WTC11 (cell line): Measurements from ENCODE around the gene ELMO3. TPM values are rescaled to one million over a fixed set of nuclear protein-coding genes. Genes with fewer than 3 reads are reported as not detected.

Experiments
- ATAC-seq: fragments of 200-7000 bp; cut with Tn5 transposase; 2 replicates; pipeline ENCODE4 v1.10.0; 2021; ENCODE audit warnings: mild to moderate bottlenecking, moderate library complexity
- CTCF ChIA-PET: fragments of 300-600 bp; sonication (Branson Sonifier 250); formaldehyde crosslinking; loops from one replicate; lab custom pipeline; 2021; ENCODE audit warnings: antibody characterized with exemption; lab: Charles Lee
- POLR2A ChIA-PET: fragments of 350-600 bp; sonication (Branson Sonifier 250); formaldehyde crosslinking; loops from one replicate; lab custom pipeline; 2021; ENCODE audit warnings: antibody characterized with exemption; lab: Charles Lee
- DNase-seq: peaks from one replicate; pipeline ENCODE4 v3.0.0; 2021; ENCODE audit warnings: low spot score
- H3K27ac Mint-ChIP-seq: 2 replicates; pipeline ENCODE4 v1.8.0; 2021; ENCODE audit warnings: mixed read lengths
- H3K27me3 Mint-ChIP-seq: 2 replicates; pipeline ENCODE4 v1.8.0; 2021; ENCODE audit warnings: low read depth, mild to moderate bottlenecking, moderate library complexity, mixed read lengths
- H3K36me3 Mint-ChIP-seq: 2 replicates; pipeline ENCODE4 v1.8.0; 2021; ENCODE audit warnings: mixed read lengths
- H3K4me1 Mint-ChIP-seq: 2 replicates; pipeline ENCODE4 v1.8.0; 2022; ENCODE audit warnings: mixed read lengths
- H3K4me3 Mint-ChIP-seq: 2 replicates; pipeline ENCODE4 v1.8.0; 2021; ENCODE audit warnings: mild to moderate bottlenecking, moderate library complexity, mixed read lengths
- H3K9me3 Mint-ChIP-seq: 2 replicates; pipeline ENCODE4 v1.8.0; 2021; ENCODE audit warnings: mixed read lengths
- CBFB ChIP-seq: sonication (generic); formaldehyde crosslinking; IDR thresholded peaks from 2 replicates; pipeline ENCODE4 v1.8.1; 2022; ENCODE audit warnings: mild to moderate bottlenecking, low read depth, missing genetic modification reagents
- CREM ChIP-seq: sonication (generic); formaldehyde crosslinking; IDR thresholded peaks from 2 replicates; pipeline ENCODE4 v1.8.1; 2022; ENCODE audit warnings: mild to moderate bottlenecking, missing genetic modification reagents, moderate library complexity
- EMX1 ChIP-seq: fragments of 250-450 bp; sonication (Bioruptor Pico); IDR thresholded peaks from 2 replicates; pipeline ENCODE4 v1.8.0; 2021; ENCODE audit warnings: mild to moderate bottlenecking
- ETV6 ChIP-seq: sonication (generic); formaldehyde crosslinking; IDR thresholded peaks from 2 replicates; pipeline ENCODE4 v1.8.1; 2022; ENCODE audit warnings: mild to moderate bottlenecking, missing genetic modification reagents
- FOXJ3 ChIP-seq: sonication (generic); formaldehyde crosslinking; IDR thresholded peaks from 2 replicates; pipeline ENCODE4 v1.9.0; 2021; ENCODE audit warnings: missing genetic modification reagents, mild to moderate bottlenecking, borderline replicate concordance
- FOXK1 ChIP-seq: sonication (generic); formaldehyde crosslinking; IDR thresholded peaks from 2 replicates; pipeline ENCODE4 v1.8.0; 2022; ENCODE audit warnings: mild to moderate bottlenecking, moderate library complexity, missing genetic modification reagents
- FOXP1 ChIP-seq: sonication (generic); formaldehyde crosslinking; IDR thresholded peaks from 2 replicates; pipeline ENCODE4 v1.8.0; 2022; ENCODE audit warnings: missing genetic modification reagents, mild to moderate bottlenecking, moderate library complexity, borderline replicate concordance
- IRF2 ChIP-seq: sonication (generic); formaldehyde crosslinking; IDR thresholded peaks from 2 replicates; pipeline ENCODE4 v1.8.0; 2022; ENCODE audit warnings: low read depth, missing genetic modification reagents, borderline replicate concordance
- MYBL2 ChIP-seq: sonication (generic); formaldehyde crosslinking; IDR thresholded peaks from 2 replicates; pipeline ENCODE4 v1.8.1; 2023; ENCODE audit warnings: mild to moderate bottlenecking, moderate library complexity, missing genetic modification reagents
- NFATC4 ChIP-seq: fragments of 250-450 bp; sonication (Bioruptor Pico); IDR thresholded peaks from 2 replicates; pipeline ENCODE4 v1.9.0; 2021; ENCODE audit warnings: mild to moderate bottlenecking
- NR1H2 ChIP-seq: sonication (generic); formaldehyde crosslinking; IDR thresholded peaks from 2 replicates; pipeline ENCODE4 v1.9.0; 2021; ENCODE audit warnings: mild to moderate bottlenecking, moderate library complexity, missing genetic modification reagents
- OVOL2 ChIP-seq: fragments of 250-450 bp; sonication (Bioruptor Pico); IDR thresholded peaks from 2 replicates; pipeline ENCODE4 v1.9.0; 2021; ENCODE audit warnings: mild to moderate bottlenecking, borderline replicate concordance
- RELA ChIP-seq: sonication (generic); formaldehyde crosslinking; IDR thresholded peaks from 2 replicates; pipeline ENCODE4 v1.8.1; 2022; ENCODE audit warnings: missing genetic modification reagents, mild to moderate bottlenecking, borderline replicate concordance
- RORB ChIP-seq: fragments of 250-450 bp; sonication (Bioruptor Pico); IDR thresholded peaks from 2 replicates; pipeline ENCODE4 v1.9.0; 2021; ENCODE audit warnings: mild to moderate bottlenecking
- TP53 ChIP-seq: sonication (generic); formaldehyde crosslinking; IDR thresholded peaks from 2 replicates; pipeline ENCODE4 v1.8.1; 2023; ENCODE audit warnings: mild to moderate bottlenecking, missing genetic modification reagents
- ZNF219 ChIP-seq: sonication (generic); formaldehyde crosslinking; IDR thresholded peaks from 2 replicates; pipeline ENCODE4 v1.8.0; 2023; ENCODE audit warnings: missing genetic modification reagents, mild to moderate bottlenecking, borderline replicate concordance
- ZNF232 ChIP-seq: sonication (generic); formaldehyde crosslinking; IDR thresholded peaks from 2 replicates; pipeline ENCODE4 v1.8.0; 2022; ENCODE audit warnings: mild to moderate bottlenecking, missing genetic modification reagents
- ZNF317 ChIP-seq: sonication (generic); formaldehyde crosslinking; IDR thresholded peaks from 2 replicates; pipeline ENCODE4 v1.8.1; 2023; ENCODE audit warnings: low read depth, mild to moderate bottlenecking, moderate library complexity, missing genetic modification reagents, borderline replicate concordance
- total RNA-seq: library from RNA; stranded (reverse); gene quantifications from 3 replicates; pipeline ENCODE4 v1.2.3, GENCODE V29; 2021
- TF ChIP-seq, protein P1 (sequence below): fragments of 250-450 bp; sonication (Bioruptor Pico); IDR thresholded peaks from 2 replicates; pipeline ENCODE4 v1.8.0; 2021; ENCODE audit warnings: mild to moderate bottlenecking
- TF ChIP-seq, protein P2 (sequence below): sonication (generic); formaldehyde crosslinking; IDR thresholded peaks from 2 replicates; pipeline ENCODE4 v1.8.0; 2023; ENCODE audit warnings: mild to moderate bottlenecking, missing genetic modification reagents
- TF ChIP-seq, protein P3 (sequence below): sonication (generic); formaldehyde crosslinking; IDR thresholded peaks from 2 replicates; pipeline ENCODE4 v1.8.0; 2022; ENCODE audit warnings: missing genetic modification reagents
- TF ChIP-seq, protein P4 (sequence below): sonication (generic); formaldehyde crosslinking; IDR thresholded peaks from 2 replicates; pipeline ENCODE4 v1.8.1; 2022; ENCODE audit warnings: low read depth, missing genetic modification reagents, borderline replicate concordance
- TF ChIP-seq, protein P5 (sequence below): fragments of 250-450 bp; sonication (Bioruptor Pico); IDR thresholded peaks from 2 replicates; pipeline ENCODE4 v1.9.0; 2021; ENCODE audit warnings: moderate library complexity, mild to moderate bottlenecking, inconsistent platforms, borderline replicate concordance

ELMO3 gene
- total RNA-seq, 1 experiment from 2014 or later: 13.6 TPM

DNA sequence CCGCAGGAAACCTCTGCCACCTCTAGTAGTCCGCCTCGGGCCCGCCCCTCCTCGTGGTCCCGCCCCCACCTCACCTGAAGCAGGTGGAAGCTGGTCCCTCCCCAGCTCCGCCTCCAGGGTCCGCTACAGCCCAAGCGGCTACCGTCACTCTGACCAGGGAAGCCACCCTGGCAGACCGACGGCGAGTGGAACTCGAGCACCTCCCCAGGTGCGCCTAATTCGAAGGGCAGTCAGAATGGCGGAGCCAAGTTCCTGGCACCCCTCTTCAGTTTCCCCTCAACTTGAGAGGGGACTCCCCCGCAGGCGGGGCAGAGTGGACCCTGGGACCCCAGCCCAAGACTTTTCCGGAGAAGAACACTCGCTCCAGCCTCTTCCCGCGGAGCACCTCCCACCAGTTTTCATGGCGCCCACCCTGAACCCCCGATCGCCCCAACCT lies 47.8 kb downstream of the ELMO3 start:
- CTCF ChIA-PET: interaction anchor here (0.5 to 5.0 kb wide), 51 partner anchors 8 to 337 kb away, joined by 3 to 57 read pairs (median 5); partner anchors contain the start of genes ATP6V0D1, B3GNT9, CES3 and ELMO3
- H3K27me3 Mint-ChIP-seq: peaks cover 38% of the 10 kb centered on the region
- TF ChIP-seq, protein P1, sequence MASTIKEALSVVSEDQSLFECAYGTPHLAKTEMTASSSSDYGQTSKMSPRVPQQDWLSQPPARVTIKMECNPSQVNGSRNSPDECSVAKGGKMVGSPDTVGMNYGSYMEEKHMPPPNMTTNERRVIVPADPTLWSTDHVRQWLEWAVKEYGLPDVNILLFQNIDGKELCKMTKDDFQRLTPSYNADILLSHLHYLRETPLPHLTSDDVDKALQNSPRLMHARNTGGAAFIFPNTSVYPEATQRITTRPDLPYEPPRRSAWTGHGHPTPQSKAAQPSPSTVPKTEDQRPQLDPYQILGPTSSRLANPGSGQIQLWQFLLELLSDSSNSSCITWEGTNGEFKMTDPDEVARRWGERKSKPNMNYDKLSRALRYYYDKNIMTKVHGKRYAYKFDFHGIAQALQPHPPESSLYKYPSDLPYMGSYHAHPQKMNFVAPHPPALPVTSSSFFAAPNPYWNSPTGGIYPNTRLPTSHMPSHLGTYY: no peak
- TF ChIP-seq FOXK1 (peak; percentile 55; the same call in 1 of the 2 replicates), RORB (CRISPR knock-in tag) (no peak), TP53 (CRISPR knock-in tag) (peak; percentile 10; the same call in 1 of the 2 replicates), MYBL2 (CRISPR knock-in tag) (no peak), ZNF232 (CRISPR knock-in tag) (peak; percentile 45; the same call in 1 of the 2 replicates), ETV6 (CRISPR knock-in tag) (peak; percentile 14; the same call in 1 of the 2 replicates), CREM (no peak)
- TF ChIP-seq, protein P2, sequence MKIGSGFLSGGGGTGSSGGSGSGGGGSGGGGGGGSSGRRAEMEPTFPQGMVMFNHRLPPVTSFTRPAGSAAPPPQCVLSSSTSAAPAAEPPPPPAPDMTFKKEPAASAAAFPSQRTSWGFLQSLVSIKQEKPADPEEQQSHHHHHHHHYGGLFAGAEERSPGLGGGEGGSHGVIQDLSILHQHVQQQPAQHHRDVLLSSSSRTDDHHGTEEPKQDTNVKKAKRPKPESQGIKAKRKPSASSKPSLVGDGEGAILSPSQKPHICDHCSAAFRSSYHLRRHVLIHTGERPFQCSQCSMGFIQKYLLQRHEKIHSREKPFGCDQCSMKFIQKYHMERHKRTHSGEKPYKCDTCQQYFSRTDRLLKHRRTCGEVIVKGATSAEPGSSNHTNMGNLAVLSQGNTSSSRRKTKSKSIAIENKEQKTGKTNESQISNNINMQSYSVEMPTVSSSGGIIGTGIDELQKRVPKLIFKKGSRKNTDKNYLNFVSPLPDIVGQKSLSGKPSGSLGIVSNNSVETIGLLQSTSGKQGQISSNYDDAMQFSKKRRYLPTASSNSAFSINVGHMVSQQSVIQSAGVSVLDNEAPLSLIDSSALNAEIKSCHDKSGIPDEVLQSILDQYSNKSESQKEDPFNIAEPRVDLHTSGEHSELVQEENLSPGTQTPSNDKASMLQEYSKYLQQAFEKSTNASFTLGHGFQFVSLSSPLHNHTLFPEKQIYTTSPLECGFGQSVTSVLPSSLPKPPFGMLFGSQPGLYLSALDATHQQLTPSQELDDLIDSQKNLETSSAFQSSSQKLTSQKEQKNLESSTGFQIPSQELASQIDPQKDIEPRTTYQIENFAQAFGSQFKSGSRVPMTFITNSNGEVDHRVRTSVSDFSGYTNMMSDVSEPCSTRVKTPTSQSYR (CRISPR knock-in tag): 0 out of 2 replicates have a peak, but pooled peaks have one; percentile 29
- TF ChIP-seq, protein P3, sequence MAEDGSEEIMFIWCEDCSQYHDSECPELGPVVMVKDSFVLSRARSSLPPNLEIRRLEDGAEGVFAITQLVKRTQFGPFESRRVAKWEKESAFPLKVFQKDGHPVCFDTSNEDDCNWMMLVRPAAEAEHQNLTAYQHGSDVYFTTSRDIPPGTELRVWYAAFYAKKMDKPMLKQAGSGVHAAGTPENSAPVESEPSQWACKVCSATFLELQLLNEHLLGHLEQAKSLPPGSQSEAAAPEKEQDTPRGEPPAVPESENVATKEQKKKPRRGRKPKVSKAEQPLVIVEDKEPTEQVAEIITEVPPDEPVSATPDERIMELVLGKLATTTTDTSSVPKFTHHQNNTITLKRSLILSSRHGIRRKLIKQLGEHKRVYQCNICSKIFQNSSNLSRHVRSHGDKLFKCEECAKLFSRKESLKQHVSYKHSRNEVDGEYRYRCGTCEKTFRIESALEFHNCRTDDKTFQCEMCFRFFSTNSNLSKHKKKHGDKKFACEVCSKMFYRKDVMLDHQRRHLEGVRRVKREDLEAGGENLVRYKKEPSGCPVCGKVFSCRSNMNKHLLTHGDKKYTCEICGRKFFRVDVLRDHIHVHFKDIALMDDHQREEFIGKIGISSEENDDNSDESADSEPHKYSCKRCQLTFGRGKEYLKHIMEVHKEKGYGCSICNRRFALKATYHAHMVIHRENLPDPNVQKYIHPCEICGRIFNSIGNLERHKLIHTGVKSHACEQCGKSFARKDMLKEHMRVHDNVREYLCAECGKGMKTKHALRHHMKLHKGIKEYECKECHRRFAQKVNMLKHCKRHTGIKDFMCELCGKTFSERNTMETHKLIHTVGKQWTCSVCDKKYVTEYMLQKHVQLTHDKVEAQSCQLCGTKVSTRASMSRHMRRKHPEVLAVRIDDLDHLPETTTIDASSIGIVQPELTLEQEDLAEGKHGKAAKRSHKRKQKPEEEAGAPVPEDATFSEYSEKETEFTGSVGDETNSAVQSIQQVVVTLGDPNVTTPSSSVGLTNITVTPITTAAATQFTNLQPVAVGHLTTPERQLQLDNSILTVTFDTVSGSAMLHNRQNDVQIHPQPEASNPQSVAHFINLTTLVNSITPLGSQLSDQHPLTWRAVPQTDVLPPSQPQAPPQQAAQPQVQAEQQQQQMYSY (CRISPR knock-in tag): 0 out of 2 replicates have a peak, but pooled peaks have one; percentile 3
- peak; percentile 97 for DNase-seq
- peaks cover 35% of the 10 kb centered on the region for H3K4me1 Mint-ChIP-seq
- peak overlapping the region; percentile 85 for H3K27ac Mint-ChIP-seq
- peak; percentile 78 for ATAC-seq
- no peaks in the 10 kb centered on the region for H3K36me3 Mint-ChIP-seq
- H3K4me3 Mint-ChIP-seq: peak overlapping the region; percentile 89
- no peaks in the 10 kb centered on the region for H3K9me3 Mint-ChIP-seq
- POLR2A ChIA-PET: interaction anchor here (0.6 to 3.2 kb wide), 10 partner anchors 9 to 286 kb away, joined by 3 to 26 read pairs (median 4); partner anchors contain the start of genes CES3 and TMEM208

DNA sequence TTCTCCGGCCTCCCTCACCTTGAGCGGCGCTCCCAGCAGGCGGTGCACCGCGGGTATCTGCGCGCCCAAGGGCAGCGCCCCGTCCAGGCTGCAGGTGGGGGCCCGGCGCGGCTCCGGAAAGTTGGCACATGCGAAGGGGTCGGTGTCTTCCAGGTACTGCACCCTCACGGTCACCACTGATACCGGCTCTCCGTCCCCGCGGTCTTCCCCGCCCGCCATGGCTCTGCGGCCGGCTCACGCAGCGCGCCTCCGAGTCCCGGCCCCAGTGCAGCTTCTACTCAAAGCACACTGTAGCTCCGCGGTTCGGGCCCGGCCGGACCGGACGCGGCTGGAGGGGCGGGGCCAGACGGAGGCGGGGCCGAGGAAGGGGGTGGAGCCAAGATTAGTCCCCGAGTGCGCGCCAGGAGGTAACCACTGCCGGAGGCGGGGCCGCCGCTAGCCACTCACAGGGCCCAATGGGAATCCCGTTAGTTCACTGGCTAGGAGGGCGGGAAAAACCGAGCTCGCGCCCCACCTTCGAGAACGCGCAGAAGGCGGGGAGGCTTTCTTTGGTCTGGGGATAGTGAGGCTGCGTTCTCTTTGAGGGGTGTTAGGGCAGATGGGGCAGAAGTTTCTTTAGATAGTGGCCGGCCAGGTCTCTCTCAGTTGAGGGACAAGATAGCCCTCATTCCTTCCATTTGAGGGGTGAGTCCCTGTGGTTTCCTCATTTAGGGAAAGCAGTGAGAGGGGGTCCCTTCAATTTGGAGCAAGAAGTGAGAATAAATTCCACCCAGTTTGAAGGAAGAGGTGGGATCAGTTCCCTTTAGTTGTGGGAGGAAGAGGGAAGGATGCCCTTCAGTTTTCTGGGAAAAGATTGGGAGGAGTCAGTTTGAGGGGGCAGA lies 48.5 kb downstream of the ELMO3 start, which contains the start of gene FHOD1:
TSS of gene FHOD1 (minus strand) at position 290 of the 881 bp plus-strand sequence. CDS start at position 219, 71 bp downstream.
- ATAC-seq (peak; percentile 61), DNase-seq (peak; percentile 99)
- H3K4me3 Mint-ChIP-seq: peak within 1 kb of the TSS; percentile 89
- ChIA-PET CTCF (interaction anchor here (0.6 to 5.0 kb wide), 46 partner anchors 9 to 337 kb away, joined by 3 to 57 read pairs (median 7); partner anchors contain the start of genes ATP6V0D1, B3GNT9, CES3 and ELMO3), POLR2A (interaction anchor here (0.6 to 3.2 kb wide), 17 partner anchors 10 to 286 kb away, joined by 3 to 26 read pairs (median 3); partner anchors contain the start of genes CES3, PLEKHG4 and TMEM208)
- peak within 1 kb of the TSS; percentile 85 for H3K27ac Mint-ChIP-seq
- no peaks in the 10 kb centered on the region for H3K9me3 Mint-ChIP-seq
- no peaks in the 10 kb centered on the region for H3K36me3 Mint-ChIP-seq
- peaks cover 40% of the 10 kb centered on the region for H3K27me3 Mint-ChIP-seq
- H3K4me1 Mint-ChIP-seq: peaks cover 33% of the 10 kb centered on the region
- TF ChIP-seq TP53 (CRISPR knock-in tag) (no peak), MYBL2 (CRISPR knock-in tag) (peak; percentile 48; the same call in 1 of the 2 replicates), FOXP1 (CRISPR knock-in tag) (no peak), NR1H2 (CRISPR knock-in tag) (no peak), EMX1 (CRISPR knock-in tag) (no peak), ZNF317 (CRISPR knock-in tag) (no peak), IRF2 (CRISPR knock-in tag) (no peak), CBFB (no peak), RELA (CRISPR knock-in tag) (no peak), NFATC4 (CRISPR knock-in tag) (no peak), OVOL2 (CRISPR knock-in tag) (no peak), FOXJ3 (no peak), ZNF219 (CRISPR knock-in tag) (no peak)
- TF ChIP-seq, protein P4, sequence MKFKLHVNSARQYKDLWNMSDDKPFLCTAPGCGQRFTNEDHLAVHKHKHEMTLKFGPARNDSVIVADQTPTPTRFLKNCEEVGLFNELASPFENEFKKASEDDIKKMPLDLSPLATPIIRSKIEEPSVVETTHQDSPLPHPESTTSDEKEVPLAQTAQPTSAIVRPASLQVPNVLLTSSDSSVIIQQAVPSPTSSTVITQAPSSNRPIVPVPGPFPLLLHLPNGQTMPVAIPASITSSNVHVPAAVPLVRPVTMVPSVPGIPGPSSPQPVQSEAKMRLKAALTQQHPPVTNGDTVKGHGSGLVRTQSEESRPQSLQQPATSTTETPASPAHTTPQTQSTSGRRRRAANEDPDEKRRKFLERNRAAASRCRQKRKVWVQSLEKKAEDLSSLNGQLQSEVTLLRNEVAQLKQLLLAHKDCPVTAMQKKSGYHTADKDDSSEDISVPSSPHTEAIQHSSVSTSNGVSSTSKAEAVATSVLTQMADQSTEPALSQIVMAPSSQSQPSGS (CRISPR knock-in tag): no peak
- TF ChIP-seq, protein P5, sequence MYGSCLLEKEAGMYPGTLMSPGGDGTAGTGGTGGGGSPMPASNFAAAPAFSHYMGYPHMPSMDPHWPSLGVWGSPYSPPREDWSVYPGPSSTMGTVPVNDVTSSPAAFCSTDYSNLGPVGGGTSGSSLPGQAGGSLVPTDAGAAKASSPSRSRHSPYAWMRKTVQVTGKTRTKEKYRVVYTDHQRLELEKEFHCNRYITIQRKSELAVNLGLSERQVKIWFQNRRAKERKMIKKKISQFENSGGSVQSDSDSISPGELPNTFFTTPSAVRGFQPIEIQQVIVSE (CRISPR knock-in tag): no peak
